Activated naive CD4-positive, alpha-beta T cell treated with anti-CD3 and anti-CD28 coated beads, Interleukin-2, amount 50 U/mL, for 16 hours (primary cell): ENCODE results near the gene OR5A1.

Source experiments
- DNase-seq: peaks from one replicate; pipeline ENCODE4 v3.0.0-alpha.2; 2020

Gene OR5A1

DNA sequence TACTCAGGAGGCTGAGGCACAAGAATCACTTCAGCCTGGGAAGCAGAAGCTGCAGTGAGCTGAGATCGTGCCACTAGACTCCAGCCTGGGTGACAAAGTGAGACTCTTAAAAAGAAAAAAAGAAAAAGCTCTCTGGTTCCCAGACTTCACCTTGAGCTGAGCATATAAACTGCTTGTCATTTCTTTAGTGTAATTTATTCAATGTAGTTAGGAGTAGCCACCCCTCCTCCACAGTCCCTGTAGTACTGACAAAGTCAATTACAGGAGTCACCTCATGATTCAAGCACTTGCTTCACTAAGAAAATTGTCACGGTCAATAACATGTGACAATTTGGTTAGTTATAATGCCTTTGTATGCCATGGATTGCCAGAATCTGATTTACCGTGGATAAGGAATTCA, 44.1 kb downstream of the OR5A1 start:
- DNase-seq, result no peak
